Hepatocyte (in vitro differentiated cells): ENCODE measurements around the gene FOXQ1.

Source experiments
- EZH2 ChIP-seq: fragments of 200-600 bp; sonication (generic); IDR thresholded peaks from 2 replicates; pipeline ENCODE4 v1.6.1; 2016; ENCODE audit warnings: antibody characterized with exemption, mild to moderate bottlenecking, borderline replicate concordance
- EZH2phosphoT487 ChIP-seq: fragments of 200-600 bp; sonication (generic); IDR thresholded peaks from one replicate; pipeline ENCODE4 v1.6.1; 2018; ENCODE audit warnings: antibody characterized with exemption, mild to moderate bottlenecking, low read depth, moderate library complexity; ENCODE audit not compliant: unreplicated experiment, severe bottlenecking
- TF ChIP-seq, protein P1 (sequence below): fragments of 200-600 bp; sonication (generic); IDR thresholded peaks from 2 replicates; pipeline ENCODE4 v1.5.1; 2016; ENCODE audit warnings: antibody characterized with exemption, mild to moderate bottlenecking; ENCODE audit not compliant: poor library complexity

DNA sequence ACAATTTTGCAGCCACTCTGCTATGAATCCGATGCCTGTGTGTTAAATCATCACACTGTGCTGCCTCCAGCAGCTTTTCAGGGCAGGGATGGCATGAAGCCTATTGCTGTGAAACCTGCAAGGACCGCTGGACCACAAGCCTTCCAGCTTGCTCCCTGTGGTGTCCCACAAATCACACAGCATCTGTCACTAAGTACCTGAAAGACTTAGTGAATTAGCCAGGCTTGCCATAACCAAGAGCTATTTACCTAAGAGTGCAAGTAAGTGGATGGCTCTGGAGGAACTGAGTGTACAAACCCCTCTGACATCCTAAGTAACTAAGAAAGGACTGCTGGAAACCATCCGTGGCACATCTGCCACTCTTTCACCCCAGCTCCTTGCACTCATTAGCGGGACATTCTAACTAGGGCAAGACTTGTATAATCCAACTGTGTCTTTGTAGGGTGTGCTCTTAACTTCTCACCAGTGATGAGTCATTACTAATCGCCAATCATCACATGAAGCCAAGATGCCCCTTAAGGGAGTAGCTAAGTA is 34.7 kb downstream of the FOXQ1 start:
- TF ChIP-seq EZH2 (no peak), EZH2phosphoT487 (no peak)
- TF ChIP-seq, protein P1, sequence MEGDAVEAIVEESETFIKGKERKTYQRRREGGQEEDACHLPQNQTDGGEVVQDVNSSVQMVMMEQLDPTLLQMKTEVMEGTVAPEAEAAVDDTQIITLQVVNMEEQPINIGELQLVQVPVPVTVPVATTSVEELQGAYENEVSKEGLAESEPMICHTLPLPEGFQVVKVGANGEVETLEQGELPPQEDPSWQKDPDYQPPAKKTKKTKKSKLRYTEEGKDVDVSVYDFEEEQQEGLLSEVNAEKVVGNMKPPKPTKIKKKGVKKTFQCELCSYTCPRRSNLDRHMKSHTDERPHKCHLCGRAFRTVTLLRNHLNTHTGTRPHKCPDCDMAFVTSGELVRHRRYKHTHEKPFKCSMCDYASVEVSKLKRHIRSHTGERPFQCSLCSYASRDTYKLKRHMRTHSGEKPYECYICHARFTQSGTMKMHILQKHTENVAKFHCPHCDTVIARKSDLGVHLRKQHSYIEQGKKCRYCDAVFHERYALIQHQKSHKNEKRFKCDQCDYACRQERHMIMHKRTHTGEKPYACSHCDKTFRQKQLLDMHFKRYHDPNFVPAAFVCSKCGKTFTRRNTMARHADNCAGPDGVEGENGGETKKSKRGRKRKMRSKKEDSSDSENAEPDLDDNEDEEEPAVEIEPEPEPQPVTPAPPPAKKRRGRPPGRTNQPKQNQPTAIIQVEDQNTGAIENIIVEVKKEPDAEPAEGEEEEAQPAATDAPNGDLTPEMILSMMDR: no peak
